Sigmoid colon (tissue), 7 donors: ENCODE measurements around the gene UBASH3B. TPM values are rescaled to one million over a fixed set of nuclear protein-coding genes. Genes with fewer than 3 reads are reported as not detected.

ENCODE experiments used
- DNase-seq: peaks from one replicate; pipeline ENCODE4 v3.0.0-alpha.2; 2019
- H3K27ac ChIP-seq, 4 donors: fragments of 200-600 bp; sonication (generic); one replicate each; pipeline ENCODE4 v1.5.1; 2016 to 2019; ENCODE audit warnings: mild to moderate bottlenecking in 1 of 4
- H3K27me3 ChIP-seq, 3 donors: fragments of 200-600 bp; sonication (generic); one replicate each; pipeline ENCODE4 v1.5.1; 2019; ENCODE audit warnings: mild to moderate bottlenecking in 1 of 3
- H3K36me3 ChIP-seq, 4 donors: fragments of 200-600 bp; sonication (generic); one replicate each; pipeline ENCODE4 v1.5.1; 2016 to 2019
- H3K4me1 ChIP-seq, 4 donors: fragments of 200-600 bp; sonication (generic); one replicate each; pipeline ENCODE4 v1.5.1; 2017 to 2019
- H3K4me3 ChIP-seq, 4 donors: fragments of 200-600 bp; sonication (generic); one replicate each; pipeline ENCODE4 v1.5.1; 2017 to 2019; ENCODE audit warnings: mild to moderate bottlenecking in 2 of 4, moderate library complexity in 1 of 4
- H3K9me3 ChIP-seq, 4 donors: fragments of 200-600 bp in 3 of 4; sonication (generic) in 3 of 4; one replicate each; pipeline versions ENCODE4 v1.5.1 to v1.6.1; 2013 to 2019
- EP300 ChIP-seq, 4 donors: sonication (generic); formaldehyde crosslinking; IDR thresholded peaks; one replicate each; pipeline ENCODE4 v1.6.1; 2017; ENCODE audit warnings: antibody characterized with exemption in 4 of 4
- POLR2A ChIP-seq, 2 donors: fragments of 450-650 bp; IDR thresholded peaks; one replicate each; pipeline ENCODE4 v1.6.1; 2016; ENCODE audit warnings: antibody characterized with exemption in 2 of 2, mild to moderate bottlenecking in 2 of 2, moderate library complexity in 2 of 2
- POLR2AphosphoS5 ChIP-seq, 4 donors: sonication (generic); formaldehyde crosslinking; IDR thresholded peaks; one replicate each; pipeline ENCODE4 v1.6.1; 2017; ENCODE audit warnings: antibody characterized with exemption in 4 of 4
- WGBS, 2 donors: extraction: QIAGEN DNeasy Blood & Tissue Kit; methylation state at CpG; one replicate each; pipeline ENCODE4 v1.1.7; 2013; 5-methylcytosine and 5-hydroxymethylcytosine counted together
- intact Hi-C: fragments of 100-400 bp; cut with DNase I; formaldehyde crosslinking; loops from one replicate; pipeline ENCODE4 v1.15.1; 2023
- polyA plus RNA-seq, 3 donors: library from polyadenylated mRNA; stranded (reverse); fragments of 200-250 nt; gene quantifications; one replicate each; pipeline ENCODE4 v1.2.3, GENCODE V29; 2013
- total RNA-seq, 4 donors: library from RNA; depleted of rRNA; stranded (reverse); fragments of >200 nt; gene quantifications; one replicate each; pipeline ENCODE4 v1.1.0, GENCODE V29; 2016
- TF ChIP-seq, protein P1 (sequence below), 4 experiments: fragments of 450-650 bp in 3 of 4; fragments of 200-600 bp in 1 of 4; IDR thresholded peaks; one replicate each; pipeline ENCODE4 v1.5.1; 2016 to 2019; ENCODE audit warnings: antibody characterized with exemption in 4 of 4, mild to moderate bottlenecking in 3 of 4, moderate library complexity in 2 of 4
- donor health status: healthy with polysubstance abuse.
- donor health status: Bipolar disorder and iron deficiency.
- donor health status: healthy.

UBASH3B gene
- total and polyA plus RNA-seq, 7 donors: 1.4 to 12.9 (median 2.1) TPM

GRCh38 chr11:122664188-122664587, 8.7 kb downstream of the UBASH3B start:
- H3K27me3 ChIP-seq: no peaks in the 10 kb centered on the region
- DNase-seq: no peak
- intact Hi-C loops: no loop called here
- no peak overlapping the region for H3K4me3 ChIP-seq
- H3K4me1 ChIP-seq: peaks cover 0 to 18% (median 6%) of the 10 kb centered on the region in 4 donors
- H3K27ac ChIP-seq: no peak overlapping the region
- H3K36me3 ChIP-seq: no peaks in the 10 kb centered on the region
- 90 to 97% methylated on average over 1 of the region's 1 CpG for WGBS, 2 donors
- H3K9me3 ChIP-seq: no peaks in the 10 kb centered on the region
- TF ChIP-seq POLR2AphosphoS5 (IDR thresholded peaks at IDR 0.05): no peak
- TF ChIP-seq POLR2A (IDR thresholded peaks at IDR 0.05): no peak
- TF ChIP-seq EP300 (IDR thresholded peaks at IDR 0.05): no peak
- TF ChIP-seq, protein P1, sequence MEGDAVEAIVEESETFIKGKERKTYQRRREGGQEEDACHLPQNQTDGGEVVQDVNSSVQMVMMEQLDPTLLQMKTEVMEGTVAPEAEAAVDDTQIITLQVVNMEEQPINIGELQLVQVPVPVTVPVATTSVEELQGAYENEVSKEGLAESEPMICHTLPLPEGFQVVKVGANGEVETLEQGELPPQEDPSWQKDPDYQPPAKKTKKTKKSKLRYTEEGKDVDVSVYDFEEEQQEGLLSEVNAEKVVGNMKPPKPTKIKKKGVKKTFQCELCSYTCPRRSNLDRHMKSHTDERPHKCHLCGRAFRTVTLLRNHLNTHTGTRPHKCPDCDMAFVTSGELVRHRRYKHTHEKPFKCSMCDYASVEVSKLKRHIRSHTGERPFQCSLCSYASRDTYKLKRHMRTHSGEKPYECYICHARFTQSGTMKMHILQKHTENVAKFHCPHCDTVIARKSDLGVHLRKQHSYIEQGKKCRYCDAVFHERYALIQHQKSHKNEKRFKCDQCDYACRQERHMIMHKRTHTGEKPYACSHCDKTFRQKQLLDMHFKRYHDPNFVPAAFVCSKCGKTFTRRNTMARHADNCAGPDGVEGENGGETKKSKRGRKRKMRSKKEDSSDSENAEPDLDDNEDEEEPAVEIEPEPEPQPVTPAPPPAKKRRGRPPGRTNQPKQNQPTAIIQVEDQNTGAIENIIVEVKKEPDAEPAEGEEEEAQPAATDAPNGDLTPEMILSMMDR (IDR thresholded peaks at IDR 0.05): no peak

- Histone ChIP-seq H3K4me1 (peaks cover 0 to 18% (median 6%) of the 10 kb centered on the region in 4 donors), H3K27ac (peak overlapping the region in 1 of 4 donors; percentile 72), H3K27me3 (no peaks in the 10 kb centered on the region), H3K36me3 (no peaks in the 10 kb centered on the region), H3K9me3 (no peaks in the 10 kb centered on the region), H3K4me3 (peak overlapping the region in 1 of 4 donors; percentile 12)
- TF ChIP-seq, protein P1 (IDR thresholded peaks at IDR 0.05): no peak
- TF ChIP-seq EP300 (IDR thresholded peaks at IDR 0.05) (no peak), POLR2AphosphoS5 (IDR thresholded peaks at IDR 0.05) (no peak), POLR2A (IDR thresholded peaks at IDR 0.05) (no peak)
- no peak for DNase-seq
- intact Hi-C loops: no loop called here
- 53 to 64% methylated on average over 10 of the region's 10 CpGs for WGBS, 2 donors
Observed at GRCh38 chr11:122665861-122666260, 10.3 kb downstream of the UBASH3B start.

- Histone ChIP-seq H3K4me1 (peaks cover 0 to 18% (median 6%) of the 10 kb centered on the region in 4 donors), H3K27ac (peak overlapping the region in 1 of 4 donors; percentile 72), H3K36me3 (no peaks in the 10 kb centered on the region), H3K27me3 (no peaks in the 10 kb centered on the region), H3K4me3 (no peak overlapping the region), H3K9me3 (no peaks in the 10 kb centered on the region)
- intact Hi-C loops: no loop called here
- TF ChIP-seq POLR2A (IDR thresholded peaks at IDR 0.05): no peak
- no peak for TF ChIP-seq EP300 (IDR thresholded peaks at IDR 0.05)
- no peak for TF ChIP-seq POLR2AphosphoS5 (IDR thresholded peaks at IDR 0.05)
- TF ChIP-seq, protein P1 (IDR thresholded peaks at IDR 0.05): no peak
- no peak for DNase-seq
Observed at GRCh38 chr11:122666743-122667142, 11.2 kb downstream of the UBASH3B start.

GRCh38 chr11:122668562-122669090, 13.1 kb downstream of the UBASH3B start:
- Histone ChIP-seq H3K27me3 (no peaks in the 10 kb centered on the region), H3K36me3 (no peaks in the 10 kb centered on the region)
- 47 to 74% methylated on average over 6 of the region's 6 CpGs for WGBS, 2 donors

More at GRCh38 chr11:122668562-122669090, 13.1 kb downstream of the UBASH3B start:
- H3K27ac ChIP-seq: peak overlapping the region in 1 of 4 donors; percentile 72
- no peak for DNase-seq
- H3K9me3 ChIP-seq: no peaks in the 10 kb centered on the region
- H3K4me1 ChIP-seq: peaks cover 0 to 18% (median 6%) of the 10 kb centered on the region in 4 donors
- intact Hi-C loops: no loop called here
- no peak for TF ChIP-seq POLR2A (IDR thresholded peaks at IDR 0.05)
- TF ChIP-seq, protein P1 (IDR thresholded peaks at IDR 0.05): no peak
- TF ChIP-seq POLR2AphosphoS5 (IDR thresholded peaks at IDR 0.05): no peak
- no peak for TF ChIP-seq EP300 (IDR thresholded peaks at IDR 0.05)
- H3K4me3 ChIP-seq: no peak overlapping the region
